IPS-18a (cell line): ENCODE measurements around the gene HERC6.
"Not testable (repeated sequence)": the region's sequence is repeated elsewhere in the genome, so short reads cannot be mapped to it uniquely, and the experiment has no call there.

Source experiments
- H3K27ac ChIP-seq: one replicate; pipeline ENCODE4 v1.5.1; 2013; ENCODE audit warnings: low read length
- H3K27me3 ChIP-seq: one replicate; pipeline ENCODE4 v1.6.1; 2013; ENCODE audit warnings: mild to moderate bottlenecking, low read length; ENCODE audit not compliant: control insufficient read depth, insufficient read depth
- H3K36me3 ChIP-seq: one replicate; pipeline ENCODE4 v1.6.1; 2013; ENCODE audit warnings: low read depth, low read length; ENCODE audit not compliant: control insufficient read depth
- H3K4me1 ChIP-seq: one replicate; pipeline ENCODE4 v1.6.1; 2013; ENCODE audit warnings: low read depth, low read length; ENCODE audit not compliant: control insufficient read depth
- H3K4me3 ChIP-seq: one replicate; pipeline ENCODE4 v1.5.1; 2013; ENCODE audit warnings: low read length
- H3K9ac ChIP-seq: one replicate; pipeline ENCODE4 v1.6.1; 2013; ENCODE audit warnings: mild to moderate bottlenecking, low read length, moderate library complexity
- H3K9me3 ChIP-seq: one replicate; pipeline ENCODE4 v1.6.1; 2013; ENCODE audit warnings: low read depth, low read length; ENCODE audit not compliant: control insufficient read depth

The HERC6 gene

DNA sequence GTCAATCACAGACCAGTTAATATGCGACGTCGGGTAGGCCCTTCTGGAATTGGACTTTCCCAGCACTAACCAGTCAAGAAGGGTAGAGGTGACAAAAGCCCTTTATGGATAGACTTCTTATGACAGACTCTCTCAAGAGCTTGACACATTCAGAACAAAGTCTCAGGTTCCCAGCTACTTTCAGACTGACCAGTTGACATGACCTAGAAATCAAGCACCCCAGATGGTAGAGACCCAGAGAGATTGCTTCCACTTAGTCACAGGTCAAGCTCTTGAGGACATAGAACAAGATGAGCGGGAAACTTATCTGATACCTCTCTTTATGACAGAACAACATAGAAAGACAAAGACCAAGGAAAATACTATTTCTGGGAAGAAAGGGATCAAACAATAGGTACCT, 21.4 kb upstream of the HERC6 start:
- Histone ChIP-seq H3K27me3 (no peaks in the 10 kb centered on the region), H3K36me3 (no peaks in the 10 kb centered on the region), H3K4me3 (no peak overlapping the region), H3K9ac (no peak overlapping the region), H3K9me3 (no peaks in the 10 kb centered on the region), H3K4me1 (peaks cover 3% of the 10 kb centered on the region), H3K27ac (no peak overlapping the region)

GRCh38 chr4:88359558-88359957, 19.1 kb upstream of the HERC6 start:
- H3K9me3 ChIP-seq: no peaks in the 10 kb centered on the region

DNA sequence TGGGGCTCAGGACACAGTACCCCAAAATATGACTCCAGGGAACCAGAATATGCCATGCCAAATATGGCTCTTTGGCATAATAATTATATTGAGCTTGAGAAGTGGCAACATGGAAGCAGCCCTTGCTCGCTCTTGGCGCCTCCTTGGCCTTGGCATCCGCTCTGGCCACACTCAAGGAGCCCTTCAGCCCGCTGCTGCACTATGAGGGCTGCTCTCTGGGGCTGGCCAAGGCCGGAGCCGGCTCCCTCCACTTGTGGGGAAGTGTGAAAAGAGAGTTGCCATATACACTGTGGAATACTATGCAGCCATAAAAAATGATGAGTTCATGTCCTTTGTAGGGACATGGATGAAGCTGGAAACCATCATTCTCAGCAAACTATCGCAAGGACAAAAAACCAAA, 18.4 kb upstream of the HERC6 start:
- Histone ChIP-seq H3K9ac (no peak overlapping the region), H3K9me3 (peaks cover 2% of the 10 kb centered on the region), H3K4me3 (no peak overlapping the region), H3K27ac (no peak overlapping the region), H3K27me3 (no peaks in the 10 kb centered on the region), H3K4me1 (peaks cover 3% of the 10 kb centered on the region), H3K36me3 (no peaks in the 10 kb centered on the region)

More at GRCh38 chr4:88359558-88359957, 19.1 kb upstream of the HERC6 start:
- no peak overlapping the region for H3K9ac ChIP-seq
- H3K4me1 ChIP-seq: peaks cover 3% of the 10 kb centered on the region
- no peak overlapping the region for H3K27ac ChIP-seq
- no peaks in the 10 kb centered on the region for H3K36me3 ChIP-seq
- H3K4me3 ChIP-seq: no peak overlapping the region
- no peaks in the 10 kb centered on the region for H3K27me3 ChIP-seq

DNA sequence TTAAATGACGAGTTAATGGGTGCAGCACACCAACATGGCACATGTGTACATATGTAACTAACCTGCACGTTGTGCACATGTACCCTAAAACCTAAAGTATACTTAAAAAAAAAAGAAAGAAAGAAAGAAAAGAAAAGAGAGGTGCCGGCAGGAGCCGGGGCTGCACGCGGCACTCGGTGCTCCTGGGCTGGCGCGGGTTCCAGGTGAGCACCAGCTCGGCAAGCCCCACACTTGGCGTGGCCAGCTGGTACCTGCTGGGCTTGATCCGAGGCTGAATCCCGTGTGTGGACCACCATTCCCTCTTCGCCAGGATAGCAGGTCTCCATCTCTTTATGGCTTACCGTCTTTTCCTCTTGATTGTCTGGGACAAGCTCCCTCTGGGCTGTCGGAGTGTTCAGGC, 17.9 kb upstream of the HERC6 start:
- Histone ChIP-seq H3K27me3 (no peaks in the 10 kb centered on the region), H3K4me1 (peaks cover 3% of the 10 kb centered on the region), H3K9ac (no peak overlapping the region), H3K27ac (no peak overlapping the region), H3K36me3 (no peaks in the 10 kb centered on the region), H3K4me3 (no peak overlapping the region), H3K9me3 (peaks cover 2% of the 10 kb centered on the region)

GRCh38 chr4:88361217-88361773, 17.4 kb upstream of the HERC6 start:
- not testable (repeated sequence) for H3K4me3 ChIP-seq, H3K4me1 ChIP-seq, H3K27ac ChIP-seq, H3K9ac ChIP-seq, H3K9me3 ChIP-seq, H3K27me3 ChIP-seq, H3K36me3 ChIP-seq

GRCh38 chr4:88366460-88366859, 12.2 kb upstream of the HERC6 start:
- Histone ChIP-seq H3K27me3 (no peaks in the 10 kb centered on the region), H3K9me3 (peaks cover 2% of the 10 kb centered on the region), H3K4me1 (peaks cover 2% of the 10 kb centered on the region), H3K27ac (no peak overlapping the region), H3K9ac (no peak overlapping the region), H3K36me3 (no peaks in the 10 kb centered on the region), H3K4me3 (no peak overlapping the region)

DNA sequence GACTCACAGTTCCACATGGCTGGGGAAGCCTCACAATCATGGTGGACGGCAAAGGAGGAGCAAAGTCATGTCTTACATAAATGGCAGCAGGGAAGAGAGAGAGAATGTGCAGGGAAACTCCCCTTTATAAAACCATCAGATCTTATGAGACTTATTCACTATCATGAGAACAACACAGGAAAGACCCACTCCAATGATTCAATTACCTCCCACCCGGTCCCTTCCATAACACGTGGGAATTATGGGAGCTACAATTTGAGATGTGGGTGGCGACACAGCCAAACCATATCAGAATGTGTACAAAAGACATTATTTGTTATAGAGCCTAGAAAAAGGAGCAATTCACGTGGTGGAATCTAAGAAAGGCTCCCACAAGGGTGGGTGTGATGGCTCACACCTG, 10.8 kb upstream of the HERC6 start:
- no peaks in the 10 kb centered on the region for H3K27me3 ChIP-seq
- H3K9ac ChIP-seq: no peak overlapping the region
- H3K27ac ChIP-seq: no peak overlapping the region
- no peaks in the 10 kb centered on the region for H3K4me1 ChIP-seq
- H3K4me3 ChIP-seq: no peak overlapping the region
- H3K36me3 ChIP-seq: no peaks in the 10 kb centered on the region
- H3K9me3 ChIP-seq: peaks cover 2% of the 10 kb centered on the region

DNA sequence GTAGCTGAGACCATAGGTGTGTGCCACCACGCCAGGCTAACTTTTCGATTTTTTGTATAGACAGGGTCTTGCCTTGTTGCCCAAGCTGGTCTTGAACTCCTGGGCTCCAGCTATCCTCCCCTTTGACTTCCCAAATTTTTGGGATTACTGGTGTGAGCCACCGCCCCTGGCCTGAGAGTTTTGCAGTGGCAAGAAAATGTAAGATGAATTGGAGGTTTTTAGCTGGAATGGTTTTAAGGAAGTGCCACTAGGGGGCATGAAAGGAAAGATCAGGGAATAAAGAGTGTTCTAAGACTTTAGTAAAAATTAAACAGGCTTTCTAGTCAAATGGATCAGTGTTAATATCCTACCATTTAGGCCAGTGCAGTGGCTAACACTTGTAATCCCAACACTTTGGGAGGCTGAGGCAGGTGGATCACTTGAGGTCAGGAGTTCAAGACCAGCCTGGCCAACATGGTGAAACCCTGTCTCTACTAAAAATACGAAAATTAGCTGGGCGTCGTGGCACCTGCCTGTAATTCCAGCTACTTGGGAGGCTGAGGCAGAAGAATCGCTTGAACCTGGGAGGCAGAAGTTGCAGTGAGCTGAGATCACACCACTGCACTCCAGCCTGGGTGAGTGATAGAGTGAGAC, 9.4 kb upstream of the HERC6 start:
- not testable (repeated sequence) for H3K4me3 ChIP-seq, H3K4me1 ChIP-seq, H3K36me3 ChIP-seq, H3K9me3 ChIP-seq, H3K27me3 ChIP-seq, H3K27ac ChIP-seq, H3K9ac ChIP-seq

- H3K27ac ChIP-seq: no peak overlapping the region
- H3K9me3 ChIP-seq: no peaks in the 10 kb centered on the region
- H3K9ac ChIP-seq: no peak overlapping the region
- no peaks in the 10 kb centered on the region for H3K36me3 ChIP-seq
- H3K27me3 ChIP-seq: peaks cover 19% of the 10 kb centered on the region
- H3K4me1 ChIP-seq: no peaks in the 10 kb centered on the region
- H3K4me3 ChIP-seq: no peak overlapping the region
Observed at GRCh38 chr4:88381123-88381522, 2.5 kb downstream of the HERC6 start.

- no peaks in the 10 kb centered on the region for H3K9me3 ChIP-seq
- H3K36me3 ChIP-seq: no peaks in the 10 kb centered on the region
- no peak overlapping the region for H3K4me3 ChIP-seq
- H3K9ac ChIP-seq: no peak overlapping the region
- H3K27ac ChIP-seq: no peak overlapping the region
- H3K4me1 ChIP-seq: no peaks in the 10 kb centered on the region
- peaks cover 15% of the 10 kb centered on the region for H3K27me3 ChIP-seq
Observed at GRCh38 chr4:88382621-88383020, 4.0 kb downstream of the HERC6 start.

GRCh38 chr4:88390128-88390527, 11.5 kb downstream of the HERC6 start:
- no peaks in the 10 kb centered on the region for H3K27me3 ChIP-seq
- no peaks in the 10 kb centered on the region for H3K4me1 ChIP-seq
- no peaks in the 10 kb centered on the region for H3K36me3 ChIP-seq
- H3K9me3 ChIP-seq: no peaks in the 10 kb centered on the region
- H3K4me3 ChIP-seq: no peak overlapping the region
- no peak overlapping the region for H3K27ac ChIP-seq
- H3K9ac ChIP-seq: no peak overlapping the region

GRCh38 chr4:88391703-88392102, 13.1 kb downstream of the HERC6 start:
- Histone ChIP-seq H3K4me3 (no peak overlapping the region), H3K27ac (no peak overlapping the region), H3K4me1 (no peaks in the 10 kb centered on the region), H3K27me3 (no peaks in the 10 kb centered on the region), H3K9ac (no peak overlapping the region), H3K36me3 (no peaks in the 10 kb centered on the region), H3K9me3 (no peaks in the 10 kb centered on the region)
